GM19351 (cell line): ENCODE data around the gene DCHS2.

Experiments
- ATAC-seq: cut with Tn5 transposase; IDR thresholded peaks from one replicate; pipeline ENCODE4 v1.9.1; 2021; ENCODE audit warnings: mild to moderate bottlenecking, moderate library complexity; ENCODE audit not compliant: unreplicated experiment

DCHS2 gene

DNA sequence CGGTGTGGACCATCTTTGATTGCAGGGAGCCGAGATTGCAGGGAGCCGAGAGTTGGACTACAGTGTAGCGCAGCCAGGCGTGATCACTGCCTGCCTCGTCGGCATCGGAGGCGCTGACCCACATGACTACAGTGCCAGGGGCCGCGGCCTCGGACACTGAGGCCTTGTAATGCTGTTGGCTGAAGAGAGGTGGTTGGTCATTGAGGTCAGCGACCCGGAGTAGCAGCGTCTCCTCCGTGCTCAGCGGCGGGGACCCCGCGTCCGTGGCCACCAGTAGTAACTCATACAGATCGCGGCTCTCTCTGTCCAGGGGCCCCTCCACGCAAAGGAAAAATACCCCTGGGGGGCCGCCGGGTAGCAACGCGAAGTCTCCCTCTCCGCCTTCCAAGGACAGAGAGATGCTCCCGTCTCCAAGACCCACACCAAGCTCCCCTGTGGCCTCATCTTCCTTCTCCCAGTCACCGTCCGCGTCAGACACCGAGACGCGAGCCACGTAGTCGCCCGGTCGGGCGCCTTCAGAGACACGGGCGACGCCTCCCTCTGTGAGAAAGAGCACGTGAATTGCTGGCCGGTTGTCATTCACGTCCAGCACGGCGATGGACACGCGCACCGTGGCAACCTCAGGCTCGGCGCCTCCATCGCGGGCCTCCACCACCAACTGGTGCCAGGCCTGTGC lies 1.9 kb downstream of the DCHS2 start:
- no peak for ATAC-seq

DNA sequence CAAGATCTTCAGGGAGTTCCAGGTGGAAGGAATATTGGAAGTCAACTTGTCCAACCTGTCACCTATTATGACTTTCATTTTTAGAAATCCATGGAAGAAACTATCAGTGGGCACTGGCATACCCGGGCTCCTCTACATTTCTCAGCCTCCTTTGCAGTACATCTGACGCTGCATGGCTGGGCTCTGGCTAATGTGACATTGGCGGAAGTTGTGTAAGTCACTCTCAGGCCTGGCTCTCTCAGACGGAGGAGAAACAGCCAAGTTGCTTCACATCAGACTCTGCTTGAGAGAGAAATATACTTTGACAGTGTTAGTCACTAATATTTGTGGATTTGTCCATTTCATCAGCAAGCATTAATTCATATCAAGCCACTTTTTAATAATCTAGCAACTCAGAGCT lies 4.5 kb downstream of the DCHS2 start:
- ATAC-seq: no peak

DNA sequence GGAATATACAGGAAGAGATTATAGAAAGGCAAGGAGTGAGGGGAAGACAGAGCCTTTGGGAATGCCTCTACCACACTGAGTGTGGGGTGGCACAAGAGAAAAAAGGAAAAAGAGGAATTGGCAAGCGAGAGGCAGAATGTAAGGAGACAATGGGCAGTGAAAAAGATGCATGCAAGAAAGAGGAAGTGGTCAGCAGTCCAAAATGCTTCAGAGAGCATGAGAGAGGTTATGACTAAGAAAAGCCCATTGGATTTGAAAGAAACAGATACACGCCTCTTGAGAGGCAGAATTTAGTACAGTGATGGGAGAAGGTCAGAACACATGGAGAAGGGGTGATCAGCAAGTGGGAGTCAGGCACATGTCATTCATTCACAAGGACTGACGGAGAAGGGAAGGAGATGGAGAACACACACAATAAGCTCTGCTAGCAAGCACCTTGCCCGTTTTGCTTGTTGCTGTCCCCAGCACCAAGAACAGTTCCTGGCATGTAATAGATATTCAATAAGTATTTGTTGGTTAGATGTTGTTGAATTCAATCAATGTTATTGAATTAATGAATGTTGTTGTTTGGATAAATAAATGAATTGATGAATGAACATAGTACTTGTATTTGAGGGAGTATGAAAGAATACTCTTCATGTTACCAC lies 6.3 kb downstream of the DCHS2 start:
- ATAC-seq: peak; percentile 100

DNA sequence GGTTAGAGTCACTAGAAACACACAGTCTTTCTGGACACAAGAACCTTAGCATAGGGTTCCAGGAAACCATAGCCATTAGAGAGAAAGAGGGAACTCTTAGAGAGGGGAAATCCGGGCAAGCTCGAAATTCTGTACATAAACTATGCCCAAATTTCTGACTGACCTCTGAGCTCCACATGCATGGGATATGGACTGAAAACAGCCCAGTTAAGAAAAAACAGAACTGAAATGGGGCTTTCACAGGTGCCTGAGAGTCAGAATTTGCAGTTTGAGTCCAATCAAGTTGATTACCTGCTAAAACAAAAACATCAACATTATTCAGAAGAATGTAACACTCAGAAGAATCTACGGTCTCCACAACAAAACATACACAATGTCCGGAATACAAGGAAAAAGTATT lies 13.1 kb downstream of the DCHS2 start:
- peak; percentile 35 for ATAC-seq

DNA sequence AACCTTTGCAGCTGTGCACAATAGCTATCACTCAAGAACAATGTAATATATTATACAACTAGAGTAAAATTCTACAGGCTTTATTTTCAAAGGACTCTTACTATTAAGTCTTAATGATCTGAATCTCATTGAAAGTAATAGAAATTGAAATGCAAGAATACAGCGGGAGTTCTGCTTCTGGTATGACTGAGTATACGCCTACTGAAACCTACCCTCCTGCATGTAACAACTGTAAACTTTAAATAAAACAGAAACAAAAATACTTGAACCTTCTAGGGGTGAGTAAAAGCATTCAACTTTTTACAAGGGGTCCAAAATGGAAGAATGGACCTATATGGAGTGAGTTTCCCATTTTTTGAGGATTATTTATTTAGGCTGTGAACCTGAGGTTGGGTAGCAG lies 13.5 kb downstream of the DCHS2 start:
- peak; percentile 86 for ATAC-seq

DNA sequence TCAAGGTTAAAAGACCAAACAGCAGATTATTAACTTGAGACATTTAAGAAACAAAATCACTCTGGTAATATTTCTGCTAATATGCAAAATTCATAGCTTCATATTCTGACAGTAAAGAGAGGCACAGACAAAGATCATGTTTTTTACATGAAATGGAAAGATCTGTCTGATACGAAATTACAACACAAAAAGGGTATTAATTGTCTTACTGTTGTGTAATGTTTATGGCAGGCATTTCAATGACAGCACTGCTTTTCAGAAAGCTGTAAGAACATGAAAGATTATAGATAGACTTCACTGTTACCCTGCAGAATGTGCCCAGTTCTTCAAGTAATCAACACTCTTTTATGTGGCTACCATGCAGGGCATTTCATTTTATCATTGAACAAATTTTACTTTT lies 15.4 kb downstream of the DCHS2 start:
- ATAC-seq: no peak

DNA sequence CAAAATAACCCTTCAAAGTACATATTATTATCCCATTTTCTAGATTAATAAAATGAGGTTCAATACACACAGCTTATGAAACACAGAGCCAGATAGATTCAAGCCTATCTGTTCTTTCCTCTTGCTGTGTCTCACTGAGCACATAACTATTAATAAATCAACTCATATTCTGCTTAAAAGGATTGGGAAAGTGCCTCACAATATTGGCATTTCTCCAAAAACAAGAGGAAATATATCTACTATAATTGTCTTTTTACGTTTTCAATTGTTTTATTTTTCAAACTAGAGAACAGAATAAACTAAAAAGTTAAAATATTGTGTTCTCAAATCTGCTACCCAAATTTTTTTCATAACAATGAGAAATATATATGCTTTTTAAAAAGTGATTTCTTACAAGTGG lies 15.8 kb downstream of the DCHS2 start:
- no peak for ATAC-seq

DNA sequence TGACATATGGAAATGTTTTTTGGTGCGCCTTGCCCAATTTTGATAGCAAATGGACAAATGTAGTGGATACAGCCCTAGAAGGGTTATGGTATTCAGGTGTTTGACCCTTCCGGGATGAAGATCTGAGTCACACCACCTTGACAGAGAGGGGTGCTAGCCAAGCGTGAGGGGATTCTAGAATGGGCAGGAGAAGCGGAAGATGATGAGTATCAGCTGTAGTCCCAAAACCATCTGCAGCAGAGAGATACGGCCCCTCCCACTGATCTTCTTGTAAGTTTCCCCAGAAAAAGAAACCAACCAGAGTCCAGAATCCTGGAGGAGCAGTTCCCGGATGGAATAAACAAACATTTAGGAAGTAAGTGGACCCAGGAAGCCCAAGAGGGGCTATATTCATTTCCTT lies 18.1 kb downstream of the DCHS2 start:
- no peak for ATAC-seq

DNA sequence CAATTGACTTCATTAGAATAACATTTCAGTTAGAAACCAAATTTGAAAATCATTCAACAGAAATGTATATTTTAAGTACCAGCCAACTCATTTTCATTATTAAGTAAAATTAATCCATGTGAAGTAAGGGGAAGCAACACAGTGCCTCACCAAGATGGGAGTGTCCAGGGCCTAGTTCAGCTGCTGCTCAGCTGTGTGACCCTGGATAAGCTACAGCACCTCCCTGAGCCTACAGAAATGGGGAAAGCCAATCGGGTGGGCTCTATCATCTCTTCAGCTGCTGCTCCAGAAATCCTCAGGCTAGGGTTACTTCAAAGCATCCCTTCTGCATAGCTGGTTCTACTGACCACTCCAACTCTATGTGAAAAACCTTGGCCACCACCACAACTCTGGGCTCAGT lies 18.7 kb downstream of the DCHS2 start:
- ATAC-seq: no peak

DNA sequence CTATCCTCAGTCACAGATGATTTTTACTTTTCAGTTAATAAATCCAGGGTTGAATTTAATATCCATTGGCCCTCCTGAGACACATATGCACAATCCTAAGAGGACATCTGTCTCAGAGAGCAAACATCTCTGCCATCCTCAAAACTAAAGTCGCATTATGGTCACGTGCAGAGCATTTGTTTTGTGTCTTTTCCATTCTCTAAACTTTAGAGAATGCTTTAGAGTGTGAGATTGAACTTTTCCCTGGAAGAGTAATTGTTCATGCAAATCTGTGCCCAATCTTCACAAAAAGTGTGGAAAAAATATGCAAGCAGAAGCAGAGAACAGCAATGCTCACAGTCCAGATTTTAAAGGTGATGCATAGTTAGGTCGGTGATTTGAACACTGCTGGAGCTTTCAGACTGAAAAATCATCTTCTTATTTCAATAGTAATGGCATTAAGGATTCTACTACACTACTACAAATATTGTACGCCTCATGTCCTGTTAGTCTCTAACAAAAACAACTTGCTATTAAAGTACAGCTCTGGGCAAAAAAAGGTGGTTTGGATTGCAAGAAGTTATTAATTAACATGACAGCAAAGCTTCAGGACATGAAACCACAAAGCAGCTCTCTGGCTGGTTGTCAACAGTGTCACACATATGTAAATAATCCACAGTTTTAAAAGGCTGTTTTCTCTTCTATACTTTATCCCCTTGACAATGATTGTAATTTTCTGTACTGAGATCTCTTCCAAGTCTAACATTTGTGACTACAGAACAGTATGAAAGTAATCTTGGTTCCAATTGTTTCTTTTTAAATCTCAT lies 19.9 kb downstream of the DCHS2 start:
- peak; percentile 7 for ATAC-seq

DNA sequence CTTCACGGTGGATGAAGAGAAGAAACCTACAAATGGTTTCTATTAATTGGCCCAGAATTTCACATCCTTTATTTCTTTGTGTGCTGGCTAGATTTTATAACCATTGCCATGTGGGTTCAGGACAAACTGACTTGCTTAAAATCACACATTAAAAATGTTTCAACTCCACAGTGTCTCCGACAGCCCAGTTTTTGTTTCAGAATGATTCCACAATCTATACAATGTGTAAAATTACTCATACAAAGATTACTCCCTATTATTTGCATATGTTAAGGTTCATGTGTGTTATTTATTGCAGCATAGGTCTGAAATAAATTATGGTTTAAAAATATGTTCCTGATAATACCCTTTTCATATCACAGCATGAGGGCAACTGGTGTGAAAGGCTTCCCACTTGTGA lies 20.6 kb downstream of the DCHS2 start:
- ATAC-seq: peak; percentile 84

DNA sequence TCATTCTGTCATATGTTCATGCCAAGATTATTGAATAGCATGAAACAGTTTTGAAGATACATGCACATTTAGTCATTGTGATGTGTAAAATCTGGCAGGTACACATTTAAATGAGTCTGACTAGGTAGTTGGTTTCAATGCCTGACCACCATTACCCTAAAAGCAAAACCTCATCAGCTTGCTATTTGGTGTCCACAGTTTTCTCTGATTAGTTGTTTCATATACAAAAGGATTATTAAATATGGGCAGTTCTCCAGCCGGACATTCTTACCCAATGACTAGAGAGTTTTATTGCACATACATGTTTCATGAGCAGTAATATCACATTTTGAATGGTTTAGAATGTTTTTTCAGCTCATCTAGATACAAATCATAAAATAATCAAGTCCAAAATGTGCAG lies 23.7 kb downstream of the DCHS2 start:
- ATAC-seq: no peak

DNA sequence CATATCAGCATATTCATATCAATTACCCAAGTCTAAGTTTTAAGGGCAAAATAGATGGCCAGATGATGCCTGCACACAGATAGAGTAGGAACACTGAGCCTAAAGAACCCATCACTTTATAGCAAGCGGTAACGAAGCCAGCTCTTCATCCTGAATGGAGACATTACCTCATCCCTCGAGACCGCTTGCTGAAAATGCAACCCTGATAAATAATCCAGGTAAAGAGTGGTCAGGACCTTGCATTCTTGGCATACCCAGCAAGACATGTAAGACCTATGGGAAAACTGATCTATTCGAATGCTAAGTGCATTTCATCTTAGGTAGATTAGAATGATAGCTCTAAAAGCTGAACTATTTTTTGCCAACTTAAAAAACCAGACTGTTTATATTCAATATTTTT lies 25.3 kb downstream of the DCHS2 start:
- no peak for ATAC-seq

DNA sequence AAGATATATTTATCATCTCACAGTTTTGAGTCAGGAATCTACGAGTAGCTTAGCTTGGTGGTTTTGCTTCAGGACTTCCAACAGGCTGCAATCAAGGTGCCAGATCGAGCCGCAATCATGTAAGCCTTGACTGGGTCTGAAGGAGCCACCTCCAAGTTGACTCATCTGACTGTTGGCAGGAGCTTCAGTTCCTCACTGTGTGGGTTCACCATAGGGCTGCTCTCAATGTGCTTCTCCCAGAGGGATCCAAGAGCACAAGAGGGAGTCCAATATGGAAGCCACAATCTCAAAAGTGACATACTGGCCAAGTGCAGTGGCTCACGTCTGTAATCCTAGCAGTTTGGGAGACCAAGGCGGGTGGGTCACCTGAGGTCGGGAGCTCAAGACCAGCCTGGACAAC lies 26.5 kb downstream of the DCHS2 start:
- no peak for ATAC-seq

DNA sequence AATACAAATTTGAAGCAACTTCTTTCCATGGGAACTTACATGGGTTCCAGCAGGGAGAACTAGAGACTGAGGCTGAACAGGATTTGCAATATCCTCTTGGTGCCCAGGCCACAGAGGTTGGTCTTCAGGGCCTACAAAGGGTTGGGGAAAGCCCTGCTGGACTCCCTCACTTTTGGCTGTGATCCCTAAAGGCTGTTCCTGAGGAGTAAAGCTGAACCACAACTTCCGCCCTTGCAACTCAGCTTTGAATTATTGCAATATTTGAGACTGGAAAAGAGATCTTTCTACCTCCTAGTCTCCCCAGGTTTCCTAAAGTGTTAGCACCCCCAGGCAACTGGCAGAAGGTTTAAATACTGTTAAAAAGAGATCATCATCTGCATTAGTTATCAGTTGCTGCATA lies 26.9 kb downstream of the DCHS2 start:
- ATAC-seq: no peak

DNA sequence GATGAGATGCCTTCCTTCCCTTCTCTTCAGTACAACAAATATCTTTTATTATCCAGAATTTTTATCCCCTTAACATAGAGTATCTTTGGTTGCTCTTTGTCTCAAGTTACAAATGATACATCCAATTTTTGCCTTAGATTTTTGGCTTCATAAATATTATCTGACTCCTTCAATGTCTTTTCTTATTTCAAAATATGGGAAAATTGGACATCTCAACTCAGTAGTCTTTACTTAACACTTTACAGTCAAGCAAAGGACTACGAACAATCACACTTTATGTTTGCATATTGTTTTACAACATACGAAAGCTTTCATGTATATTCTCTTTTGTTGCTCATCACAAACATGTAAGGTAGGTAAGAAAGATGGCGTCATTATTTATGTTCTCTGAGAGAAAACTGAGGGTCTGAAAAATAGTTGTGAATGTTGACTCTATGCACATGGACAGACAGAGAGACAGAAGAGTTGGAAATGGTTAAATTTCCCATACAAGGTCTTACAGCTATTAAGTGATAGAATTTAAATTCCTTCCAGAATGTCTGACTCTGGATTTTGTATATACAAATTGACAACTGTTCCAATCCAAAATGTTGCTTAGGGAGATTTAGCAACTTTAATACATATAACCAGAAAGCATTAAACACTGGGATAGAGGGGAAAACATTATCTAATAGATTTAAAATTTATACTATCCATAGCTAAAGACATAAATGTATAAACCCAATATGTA lies 29.4 kb downstream of the DCHS2 start:
- ATAC-seq: no peak

DNA sequence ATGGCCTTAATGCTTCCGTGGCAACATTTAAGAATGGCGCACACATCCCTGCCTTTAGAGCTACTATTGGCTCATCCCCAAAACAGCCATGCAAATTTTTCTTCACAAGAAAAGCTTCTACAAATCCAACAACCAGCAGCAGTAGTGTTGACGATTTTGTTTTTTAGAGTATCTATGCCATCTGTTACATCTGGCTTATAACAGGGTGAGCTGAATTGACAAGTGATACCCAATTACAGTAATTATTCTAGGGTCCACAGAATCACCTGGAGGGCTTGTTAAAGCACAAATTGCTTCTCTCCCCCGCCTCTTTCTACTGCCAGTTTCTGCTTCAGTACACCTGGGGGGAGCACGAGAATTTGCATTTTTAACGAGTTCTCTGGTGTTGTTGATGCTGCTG lies 34.1 kb downstream of the DCHS2 start:
- ATAC-seq: no peak

DNA sequence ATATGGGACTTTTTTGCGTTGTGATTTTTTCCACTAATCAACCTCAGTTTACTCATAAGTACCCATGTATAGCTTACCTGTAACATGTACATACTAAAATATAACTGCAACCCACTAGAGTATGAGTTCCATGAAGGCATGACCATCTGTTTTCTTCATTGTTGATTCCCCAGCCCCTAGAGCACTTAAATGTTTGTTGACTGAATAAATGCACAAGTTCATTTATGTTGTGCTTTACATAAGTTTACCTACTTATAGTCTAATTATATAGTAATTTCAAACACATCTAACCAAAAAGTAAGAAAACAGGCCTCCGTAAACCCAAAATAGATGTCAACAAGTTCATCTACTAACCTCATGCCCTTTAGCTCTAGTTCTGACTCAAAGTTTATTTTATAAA lies 34.7 kb downstream of the DCHS2 start:
- no peak for ATAC-seq

DNA sequence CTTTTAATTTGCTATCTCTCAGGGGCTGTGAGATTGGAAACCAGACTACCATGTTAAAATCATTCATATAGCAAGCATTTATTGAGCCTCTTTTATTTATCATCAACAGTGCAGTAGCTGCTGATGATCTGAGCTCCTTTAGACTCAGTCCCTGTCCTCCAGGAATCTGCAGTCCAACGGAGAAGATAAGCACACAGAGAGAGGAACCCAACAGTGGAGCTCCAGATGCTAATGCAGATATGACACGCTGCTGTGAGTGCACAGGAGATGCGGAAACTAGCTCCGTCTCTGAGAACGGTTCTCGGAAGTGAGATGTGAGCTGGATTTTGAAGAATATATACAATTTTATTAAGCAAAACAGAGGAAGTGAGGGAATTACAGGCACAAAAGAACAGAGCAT lies 35.4 kb downstream of the DCHS2 start:
- ATAC-seq: no peak

DNA sequence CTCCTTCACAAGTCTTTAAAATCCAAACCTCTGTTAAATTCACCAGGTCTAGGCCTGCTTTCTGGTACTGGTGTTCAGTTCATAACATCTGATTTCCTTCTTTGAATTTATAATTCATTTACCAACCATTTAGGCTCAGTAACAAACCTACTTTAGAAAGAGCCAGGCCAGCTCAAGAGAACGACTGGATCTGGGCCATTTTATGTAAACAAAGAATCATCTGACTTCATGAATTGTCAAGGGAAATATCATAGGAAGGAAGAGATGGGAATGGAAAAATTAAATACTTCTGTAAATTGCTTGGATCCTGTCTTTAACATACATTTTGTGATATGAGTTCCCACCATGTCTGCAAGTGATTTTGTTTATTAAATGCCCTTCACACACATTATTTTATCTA lies 36.5 kb downstream of the DCHS2 start:
- no peak for ATAC-seq

DNA sequence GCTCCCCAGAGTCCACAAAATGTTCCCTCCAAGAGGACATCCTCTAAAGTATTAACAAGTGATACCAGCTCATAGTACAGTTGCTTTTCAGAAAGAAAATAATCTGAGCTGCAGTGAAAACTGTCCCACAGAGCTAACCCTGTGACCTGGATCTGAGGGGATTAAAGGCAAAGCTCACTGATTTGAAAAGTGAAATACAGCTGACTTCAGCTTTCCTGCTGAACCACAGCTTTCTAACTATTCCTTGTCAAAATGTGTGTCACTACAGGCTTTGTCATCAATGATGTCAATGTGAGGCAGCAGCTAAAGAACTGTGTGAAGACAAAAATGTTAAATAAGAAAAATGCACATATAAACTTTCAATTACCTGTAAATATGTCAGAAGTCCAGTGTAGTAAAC lies 36.9 kb downstream of the DCHS2 start:
- ATAC-seq: no peak
